Transverse colon (tissue), 4 donors: ENCODE results near the gene SEC61B.

ENCODE experiments used
- CTCF ChIP-seq, 5 experiments: fragments of 200-600 bp in 3 of 5; fragments of 450-650 bp in 2 of 5; sonication (generic) in 3 of 5; IDR thresholded peaks; 1 replicate in 2 of 5; 2 replicates in 3 of 5; pipeline ENCODE4 v1.5.1; 2016 to 2017; ENCODE audit warnings: antibody characterized with exemption in 5 of 5, inconsistent platforms in 3 of 5, mild to moderate bottlenecking in 2 of 5, moderate library complexity in 1 of 5
- POLR2AphosphoS5 ChIP-seq, 3 donors: sonication (generic); formaldehyde crosslinking; IDR thresholded peaks; one replicate each; pipeline ENCODE4 v1.6.1; 2016; ENCODE audit warnings: antibody characterized with exemption in 3 of 3

GRCh38 chr9:99182356-99182755, 39.7 kb upstream of the SEC61B start:
- no peak for TF ChIP-seq CTCF (IDR thresholded peaks at IDR 0.05)
- no peak for TF ChIP-seq POLR2AphosphoS5 (IDR thresholded peaks at IDR 0.05)
